Measurements from ENCODE around the gene DDX49.

DNA sequence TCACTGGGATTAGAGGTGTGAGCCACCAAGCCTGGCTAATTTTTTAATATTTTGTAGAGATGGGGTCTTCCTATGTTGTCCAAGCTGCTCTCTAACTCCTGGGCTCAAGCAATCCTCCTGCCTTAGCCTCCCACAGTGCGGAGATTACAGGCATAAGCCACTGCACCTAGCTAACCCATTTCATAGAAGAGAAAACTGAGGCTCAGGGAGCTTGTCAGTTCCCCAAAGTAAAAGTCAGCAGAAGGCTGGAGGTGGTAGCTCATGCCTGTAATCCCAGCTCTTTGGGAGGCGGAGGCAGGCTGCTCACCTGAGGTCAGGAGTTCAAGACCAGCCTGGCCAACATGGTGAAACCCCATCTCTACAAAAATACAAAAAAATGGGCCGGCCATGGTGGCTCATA is 30.3 kb downstream of the DDX49 start:
- TF ChIP-seq, protein P1, sequence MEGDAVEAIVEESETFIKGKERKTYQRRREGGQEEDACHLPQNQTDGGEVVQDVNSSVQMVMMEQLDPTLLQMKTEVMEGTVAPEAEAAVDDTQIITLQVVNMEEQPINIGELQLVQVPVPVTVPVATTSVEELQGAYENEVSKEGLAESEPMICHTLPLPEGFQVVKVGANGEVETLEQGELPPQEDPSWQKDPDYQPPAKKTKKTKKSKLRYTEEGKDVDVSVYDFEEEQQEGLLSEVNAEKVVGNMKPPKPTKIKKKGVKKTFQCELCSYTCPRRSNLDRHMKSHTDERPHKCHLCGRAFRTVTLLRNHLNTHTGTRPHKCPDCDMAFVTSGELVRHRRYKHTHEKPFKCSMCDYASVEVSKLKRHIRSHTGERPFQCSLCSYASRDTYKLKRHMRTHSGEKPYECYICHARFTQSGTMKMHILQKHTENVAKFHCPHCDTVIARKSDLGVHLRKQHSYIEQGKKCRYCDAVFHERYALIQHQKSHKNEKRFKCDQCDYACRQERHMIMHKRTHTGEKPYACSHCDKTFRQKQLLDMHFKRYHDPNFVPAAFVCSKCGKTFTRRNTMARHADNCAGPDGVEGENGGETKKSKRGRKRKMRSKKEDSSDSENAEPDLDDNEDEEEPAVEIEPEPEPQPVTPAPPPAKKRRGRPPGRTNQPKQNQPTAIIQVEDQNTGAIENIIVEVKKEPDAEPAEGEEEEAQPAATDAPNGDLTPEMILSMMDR (conservative IDR thresholded peaks at IDR 0.05; ENCODE audit: low read length), result no peak
- no peak for TF ChIP-seq EZH2phosphoT487 (IDR thresholded peaks at IDR 0.05; ENCODE audit: borderline replicate concordance, low read depth, low read length)

All from OCI-LY7 (cell line).